SU-DHL-6 (cell line): ENCODE results near the gene TIMM8A.

Source experiments
- H2AFZ ChIP-seq: fragments of 200-600 bp; sonication (generic); 2 replicates; pipeline ENCODE4 v1.6.1; 2014; ENCODE audit warnings: low read depth, mild to moderate bottlenecking, moderate library complexity, mixed read lengths, antibody characterized with exemption, low read length; ENCODE audit not compliant: severe bottlenecking
- H3F3A ChIP-seq: fragments of 200-600 bp; shearing (Covaris generic); 2 replicates; pipeline ENCODE4 v1.6.0; 2016; ENCODE audit warnings: antibody characterized with exemption, mild to moderate bottlenecking; ENCODE audit not compliant: insufficient read depth
- H3K27ac ChIP-seq: fragments of 200-600 bp; sonication (generic); 2 replicates; pipeline ENCODE4 v1.5.1; 2016; ENCODE audit warnings: low read depth, mild to moderate bottlenecking, low read length, moderate library complexity, mixed read lengths
- H3K27me3 ChIP-seq: fragments of 200-600 bp; sonication (generic), shearing (Covaris generic); 2 replicates; pipeline ENCODE4 v1.6.0; 2014; ENCODE audit warnings: mild to moderate bottlenecking, low read length
- H3K36me3 ChIP-seq: fragments of 200-600 bp; sonication (generic); 2 replicates; pipeline ENCODE4 v1.6.1; 2014; ENCODE audit warnings: mild to moderate bottlenecking, low read length, mixed read lengths
- H3K4me2 ChIP-seq: fragments of 300-600, 200-600 bp; shearing (Covaris generic), sonication (generic); 2 replicates; pipeline ENCODE4 v1.6.0; 2014; ENCODE audit warnings: low read length, low read depth, mild to moderate bottlenecking; ENCODE audit not compliant: poor library complexity, severe bottlenecking
- H3K4me3 ChIP-seq: fragments of 200-600 bp; sonication (generic); 2 replicates; pipeline ENCODE4 v1.5.1; 2014; ENCODE audit warnings: antibody characterized with exemption, low read length, mild to moderate bottlenecking, mixed read lengths; ENCODE audit not compliant: insufficient read depth, poor library complexity, severe bottlenecking
- H3K79me2 ChIP-seq: fragments of 200-600 bp; sonication (generic); 2 replicates; pipeline ENCODE4 v1.6.1; 2014; ENCODE audit warnings: mild to moderate bottlenecking, low read length, moderate library complexity; ENCODE audit not compliant: insufficient read depth
- H3K9ac ChIP-seq: fragments of 200-600 bp; sonication (generic); 2 replicates; pipeline ENCODE4 v1.7.0; 2014; ENCODE audit warnings: mild to moderate bottlenecking, low read length
- H3K9me2 ChIP-seq: fragments of 200-600 bp; sonication (generic); replicated peaks from 2 replicates; pipeline ENCODE4 v1.6.1; 2014; ENCODE audit warnings: low read length; ENCODE audit not compliant: insufficient read depth
- H3K9me3 ChIP-seq: fragments of 200-600 bp; sonication (generic); 2 replicates; pipeline ENCODE4 v1.6.1; 2014; ENCODE audit warnings: low read length, mixed read lengths; ENCODE audit not compliant: insufficient read depth
- H4K20me1 ChIP-seq: fragments of 200-600 bp; sonication (generic); 2 replicates; pipeline ENCODE4 v1.6.1; 2014; ENCODE audit warnings: low read depth, mild to moderate bottlenecking, antibody characterized with exemption, low read length, moderate library complexity, mixed read lengths
- CTCF ChIP-seq: fragments of 200-600 bp; sonication (generic); IDR thresholded peaks from one replicate; pipeline ENCODE4 v1.5.1; 2017; ENCODE audit warnings: antibody characterized with exemption, mild to moderate bottlenecking, low read length, moderate library complexity; ENCODE audit not compliant: insufficient read depth, poor library complexity, severe bottlenecking
- EZH2phosphoT487 ChIP-seq: fragments of 200-600 bp; sonication (generic), shearing (Covaris generic); conservative IDR thresholded peaks from 2 replicates; pipeline ENCODE4 v1.6.1; 2018; ENCODE audit warnings: mild to moderate bottlenecking, antibody characterized with exemption, low read length, moderate library complexity, mixed read lengths

Gene TIMM8A

GRCh38 chrX:101393530-101394305, 45.2 kb upstream of the TIMM8A start:
- TF ChIP-seq EZH2phosphoT487 (no peak), CTCF (no peak)
- H3K27ac ChIP-seq: peak overlapping the region; percentile 44; the same call in 1 of the 2 replicates
- peaks cover 16% of the 10 kb centered on the region for H3K36me3 ChIP-seq

GRCh38 chrX:101391831-101392230, 43.3 kb upstream of the TIMM8A start:
- H3K36me3 ChIP-seq: peaks cover 16% of the 10 kb centered on the region
- H3K27me3 ChIP-seq: no peaks in the 10 kb centered on the region
- TF ChIP-seq EZH2phosphoT487: no peak
- no peak for TF ChIP-seq CTCF
- H3K4me2 ChIP-seq: peak overlapping the region; percentile 92
- peaks cover 51% of the 10 kb centered on the region for H3F3A ChIP-seq
- H2AFZ ChIP-seq: no peak overlapping the region
- no peaks in the 10 kb centered on the region for H3K9me3 ChIP-seq
- peak overlapping the region; percentile 93 for H3K9ac ChIP-seq
- no peaks in the 10 kb centered on the region for H3K9me2 ChIP-seq
- H3K27ac ChIP-seq: peak overlapping the region; percentile 85
- peaks cover 21% of the 10 kb centered on the region for H3K79me2 ChIP-seq
- no peaks in the 10 kb centered on the region for H4K20me1 ChIP-seq
- H3K4me3 ChIP-seq: peak overlapping the region; percentile 64

More at GRCh38 chrX:101393530-101394305, 45.2 kb upstream of the TIMM8A start:
- peak overlapping the region; percentile 92 for H3K4me2 ChIP-seq
- no peaks in the 10 kb centered on the region for H4K20me1 ChIP-seq
- no peak overlapping the region for H3K4me3 ChIP-seq
- no peak overlapping the region for H3K9ac ChIP-seq
- no peaks in the 10 kb centered on the region for H3K9me3 ChIP-seq
- peaks cover 66% of the 10 kb centered on the region for H3F3A ChIP-seq
- no peak overlapping the region for H2AFZ ChIP-seq
- no peaks in the 10 kb centered on the region for H3K27me3 ChIP-seq
- H3K9me2 ChIP-seq: no peaks in the 10 kb centered on the region
- peaks cover 21% of the 10 kb centered on the region for H3K79me2 ChIP-seq

DNA sequence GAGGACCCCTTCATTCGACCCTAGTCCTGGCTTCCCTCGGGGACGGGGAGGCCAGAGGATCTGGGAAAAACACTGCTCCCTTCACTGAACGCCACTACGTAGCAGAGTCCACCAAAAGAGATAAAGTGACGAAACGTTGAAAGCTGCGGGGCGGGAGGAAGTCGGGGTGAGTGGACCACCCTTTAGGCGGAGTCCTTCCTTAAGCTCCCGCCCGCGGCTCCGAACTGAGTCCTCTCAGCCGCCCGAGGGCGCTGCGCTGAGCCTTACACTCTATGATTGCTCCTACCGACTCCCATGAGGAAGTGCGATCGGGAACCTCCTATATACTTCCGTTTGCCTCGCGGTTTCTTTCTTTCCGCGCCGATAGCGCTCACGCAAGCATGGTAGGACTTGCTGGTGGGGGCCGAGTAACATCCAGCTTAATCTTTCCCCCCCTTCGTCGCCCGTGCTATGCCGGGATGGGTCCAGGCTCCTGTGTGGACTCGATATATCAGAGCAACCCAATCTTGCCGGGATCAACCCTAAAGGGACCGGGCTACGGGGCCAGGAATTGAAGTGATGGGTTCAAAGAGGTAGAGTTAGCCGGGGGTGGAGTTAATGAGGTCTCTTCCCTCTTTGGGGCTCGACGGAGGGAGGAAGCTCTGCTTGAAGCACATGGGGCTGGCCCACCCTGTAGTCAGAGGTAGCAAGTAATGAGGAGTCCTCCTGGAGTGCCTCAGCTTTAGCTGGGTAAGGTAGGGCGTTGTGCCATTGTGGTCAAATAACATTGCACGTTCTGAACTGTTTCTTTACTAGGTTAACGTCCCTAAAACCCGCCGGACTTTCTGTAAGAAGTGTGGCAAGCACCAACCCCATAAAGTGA, 42.4 kb upstream of the TIMM8A start, which contains the start of gene RPL36A:
TSS of gene RPL36A (plus strand) at position 348 of the 862 bp plus-strand sequence. CDS start at position 381, 33 bp downstream.
- H3K27ac ChIP-seq: peak within 1 kb of the TSS; percentile 85
- peaks cover 21% of the 10 kb centered on the region for H3K79me2 ChIP-seq

More for the DNA sequence above, 42.4 kb upstream of the TIMM8A start, which contains the start of gene RPL36A:
- H4K20me1 ChIP-seq: no peaks in the 10 kb centered on the region
- H3K4me3 ChIP-seq: peak within 1 kb of the TSS; percentile 64
- H3K9me2 ChIP-seq: no peaks in the 10 kb centered on the region
- H3F3A ChIP-seq: peaks cover 48% of the 10 kb centered on the region
- peak within 1 kb of the TSS; percentile 63 for H2AFZ ChIP-seq
- peak within 1 kb of the TSS; percentile 93 for H3K9ac ChIP-seq
- H3K4me2 ChIP-seq: peak within 1 kb of the TSS; percentile 92
- H3K36me3 ChIP-seq: peaks cover 16% of the 10 kb centered on the region
- TF ChIP-seq CTCF: peak; percentile 47
- TF ChIP-seq EZH2phosphoT487: no peak
- H3K27me3 ChIP-seq: no peaks in the 10 kb centered on the region
- H3K9me3 ChIP-seq: no peaks in the 10 kb centered on the region
